SK-N-SH (cell line): ENCODE results near the gene TBL1X. TPM values are rescaled to one million over a fixed set of nuclear protein-coding genes. Genes with fewer than 3 reads are reported as not detected.

Experiments used
- CTCF ChIA-PET: fragments of 300-600, 350-600 bp; formaldehyde crosslinking; extraction: SDS; loops from one replicate; lab custom pipeline; 2021; lab: Yijun Ruan, JAX
- POLR2A ChIA-PET: fragments of 350-600 bp; sonication (Branson Sonifier 250); formaldehyde crosslinking; extraction: SDS; loops from one replicate; lab custom pipeline; 2020; ENCODE audit warnings: antibody characterized with exemption, inconsistent platforms; lab: Yijun Ruan, JAX
- DNase-seq: peaks from one replicate; pipeline ENCODE4 v3.0.0; 2012
- H2AFZ ChIP-seq: fragments of 200-600 bp; sonication (generic); 2 replicates; pipeline ENCODE4 v1.8.1; 2016; ENCODE audit warnings: antibody characterized with exemption, mild to moderate bottlenecking, low read depth
- H3F3A ChIP-seq: fragments of 200-600 bp; sonication (generic); replicated peaks from 2 replicates; pipeline ENCODE3; 2016; ENCODE audit warnings: antibody characterized with exemption, mild to moderate bottlenecking; ENCODE audit not compliant: insufficient read depth
- H3K27ac ChIP-seq, 2 experiments: fragments of 200-500 bp in 1 of 2; fragments of 200-600 bp in 1 of 2; sonication (Bioruptor generic) in 1 of 2; sonication (generic), shearing (Covaris generic) in 1 of 2; 2 replicates each; pipeline versions ENCODE4 v1.5.1 to v1.6.1; 2014 to 2016; ENCODE audit warnings: low read depth in 2 of 2, inconsistent platforms in 1 of 2, low read length in 1 of 2, mild to moderate bottlenecking in 1 of 2, mixed read lengths in 1 of 2
- H3K27me3 ChIP-seq: fragments of 200-600 bp; sonication (generic), shearing (Covaris generic); 2 replicates; pipeline ENCODE4 v1.6.1; 2016; ENCODE audit warnings: mixed run types; ENCODE audit not compliant: insufficient read depth
- H3K36me3 ChIP-seq, 2 experiments: fragments of 200-500 bp in 1 of 2; fragments of 200-600 bp in 1 of 2; sonication (Bioruptor generic) in 1 of 2; sonication (generic) in 1 of 2; replicated peaks in 1 of 2; 2 replicates each; pipeline versions ENCODE3 to v1.5.1; 2014 to 2016; ENCODE audit warnings: low read length in 1 of 2, mild to moderate bottlenecking in 1 of 2; ENCODE audit not compliant: insufficient read depth in 2 of 2, control insufficient read depth in 1 of 2
- H3K4me1 ChIP-seq, 2 experiments: fragments of 200-500 bp in 1 of 2; fragments of 200-600 bp in 1 of 2; sonication (Bioruptor generic) in 1 of 2; sonication (generic), shearing (Covaris generic) in 1 of 2; 2 replicates each; pipeline versions ENCODE4 v1.5.1 to v1.6.1; 2014 to 2016; ENCODE audit warnings: low read depth in 1 of 2, low read length in 1 of 2, mixed run types in 1 of 2; ENCODE audit not compliant: insufficient read depth in 2 of 2, control insufficient read depth in 1 of 2
- H3K4me2 ChIP-seq: fragments of 200-600 bp; sonication (generic), shearing (Covaris generic); 2 replicates; pipeline ENCODE4 v1.6.1; 2017; ENCODE audit warnings: mixed run types
- H3K4me3 ChIP-seq, 2 experiments: fragments of 200-500 bp in 1 of 2; fragments of 200-600 bp in 1 of 2; sonication (Bioruptor generic) in 1 of 2; sonication (generic), shearing (Covaris generic) in 1 of 2; 2 replicates each; pipeline versions ENCODE4 v1.5.1 to v1.8.1; 2014 to 2016; ENCODE audit warnings: low read depth in 2 of 2, inconsistent platforms in 1 of 2, low read length in 1 of 2, mild to moderate bottlenecking in 1 of 2, mixed read lengths in 1 of 2, moderate library complexity in 1 of 2
- H3K79me2 ChIP-seq: fragments of 200-600 bp; sonication (generic); 2 replicates; pipeline ENCODE4 v1.8.1; 2017; ENCODE audit warnings: mild to moderate bottlenecking; ENCODE audit not compliant: insufficient read depth
- H3K9ac ChIP-seq: fragments of 200-600 bp; sonication (generic); 2 replicates; pipeline ENCODE4 v1.6.1; 2017; ENCODE audit warnings: mixed run types
- H3K9me2 ChIP-seq: fragments of 200-600 bp; sonication (generic); 2 replicates; pipeline ENCODE4 v1.6.1; 2017; ENCODE audit warnings: mixed run types
- H3K9me3 ChIP-seq: fragments of 200-600 bp; sonication (generic); 2 replicates; pipeline ENCODE4 v1.6.1; 2017; ENCODE audit warnings: mixed run types, mild to moderate bottlenecking, moderate library complexity
- H4K20me1 ChIP-seq: fragments of 200-600 bp; sonication (generic); 2 replicates; pipeline ENCODE4 v1.6.1; 2017; ENCODE audit warnings: mild to moderate bottlenecking, mixed run types; ENCODE audit not compliant: insufficient read depth
- ELF1 ChIP-seq: IDR thresholded peaks from 2 replicates; pipeline ENCODE4 v1.4.0; 2012
- EP300 ChIP-seq, 2 experiments: IDR thresholded peaks; 2 replicates each; pipeline versions ENCODE4 v1.4.0 to v1.6.1; 2012; ENCODE audit warnings: borderline replicate concordance in 1 of 2, low read depth in 1 of 2, low read length in 1 of 2
- FOSL2 ChIP-seq: IDR thresholded peaks from 2 replicates; pipeline ENCODE4 v1.4.0; 2012; ENCODE audit warnings: low read depth, mild to moderate bottlenecking, moderate library complexity, borderline replicate concordance
- GABPA ChIP-seq: IDR thresholded peaks from 2 replicates; pipeline ENCODE4 v1.4.0; 2012; ENCODE audit warnings: low read depth, mild to moderate bottlenecking
- GATA2 ChIP-seq: sonication (generic); formaldehyde crosslinking; IDR thresholded peaks from 2 replicates; pipeline ENCODE4 v1.5.0; 2020; ENCODE audit warnings: mild to moderate bottlenecking, missing genetic modification reagents
- MEF2A ChIP-seq: IDR thresholded peaks from 2 replicates; pipeline ENCODE4 v1.4.0; 2012; ENCODE audit warnings: low read depth, borderline replicate concordance
- NFIC ChIP-seq: IDR thresholded peaks from 2 replicates; pipeline ENCODE4 v1.4.0; 2012; ENCODE audit warnings: borderline replicate concordance
- NRF1 ChIP-seq: IDR thresholded peaks from 2 replicates; pipeline ENCODE4 v1.6.1; 2012; ENCODE audit warnings: low read depth, mild to moderate bottlenecking, low read length
- RAD21 ChIP-seq: IDR thresholded peaks from 2 replicates; pipeline ENCODE4 v1.6.1; 2012; ENCODE audit warnings: mild to moderate bottlenecking, low read length
- RFX5 ChIP-seq: IDR thresholded peaks from 2 replicates; pipeline ENCODE4 v1.6.1; 2012; ENCODE audit warnings: mild to moderate bottlenecking, improper control_type of control experiment, low read length
- SIN3A ChIP-seq: IDR thresholded peaks from 2 replicates; pipeline ENCODE4 v1.6.1; 2012; ENCODE audit warnings: low read depth, mild to moderate bottlenecking, low read length, moderate library complexity, borderline replicate concordance
- SMC3 ChIP-seq: IDR thresholded peaks from 2 replicates; pipeline ENCODE4 v1.6.1; 2012; ENCODE audit warnings: low read depth, low read length, improper control_type of control experiment
- TAF1 ChIP-seq: IDR thresholded peaks from 2 replicates; pipeline ENCODE4 v1.6.1; 2012; ENCODE audit warnings: low read depth, mild to moderate bottlenecking, low read length, moderate library complexity, borderline replicate concordance
- TCF12 ChIP-seq: IDR thresholded peaks from 2 replicates; pipeline ENCODE4 v1.4.0; 2012
- TEAD4 ChIP-seq: IDR thresholded peaks from 2 replicates; pipeline ENCODE4 v1.4.0; 2012; ENCODE audit warnings: mild to moderate bottlenecking, borderline replicate concordance; ENCODE audit not compliant: insufficient read depth
- YY1 ChIP-seq: IDR thresholded peaks from 2 replicates; pipeline ENCODE4 v1.4.0; 2012; ENCODE audit warnings: low read depth, mild to moderate bottlenecking
- WGBS: methylation state at CpG from one replicate; pipeline ENCODE4 v1.1.6; 2017; ENCODE audit warnings: low lambda C conversion rate; 5-methylcytosine and 5-hydroxymethylcytosine counted together
- polyA plus RNA-seq, 3 experiments: library from polyadenylated mRNA; depleted of rRNA; stranded (reverse); fragments of >200 nt; gene quantifications; 2 replicates each; pipeline ENCODE4 v1.2.3, GENCODE V29; 2012
- TF ChIP-seq, protein P1 (sequence below): IDR thresholded peaks from 2 replicates; pipeline ENCODE4; 2012
- TF ChIP-seq, protein P2 (sequence below): IDR thresholded peaks from 2 replicates; pipeline ENCODE4 v1.4.0; 2012; ENCODE audit warnings: low read depth
- TF ChIP-seq, protein P3 (sequence below): IDR thresholded peaks from 2 replicates; pipeline ENCODE4 v1.6.1; 2012; ENCODE audit warnings: mild to moderate bottlenecking, low read depth, low read length, moderate library complexity
- TF ChIP-seq, protein P4 (sequence below): IDR thresholded peaks from 2 replicates; pipeline ENCODE4 v1.4.0; 2012; ENCODE audit warnings: low read depth, borderline replicate concordance

TBL1X gene
- polyA plus RNA-seq, 1 of the 3 experiments (the other 2 are of a cell fraction): 10.6 TPM

DNA sequence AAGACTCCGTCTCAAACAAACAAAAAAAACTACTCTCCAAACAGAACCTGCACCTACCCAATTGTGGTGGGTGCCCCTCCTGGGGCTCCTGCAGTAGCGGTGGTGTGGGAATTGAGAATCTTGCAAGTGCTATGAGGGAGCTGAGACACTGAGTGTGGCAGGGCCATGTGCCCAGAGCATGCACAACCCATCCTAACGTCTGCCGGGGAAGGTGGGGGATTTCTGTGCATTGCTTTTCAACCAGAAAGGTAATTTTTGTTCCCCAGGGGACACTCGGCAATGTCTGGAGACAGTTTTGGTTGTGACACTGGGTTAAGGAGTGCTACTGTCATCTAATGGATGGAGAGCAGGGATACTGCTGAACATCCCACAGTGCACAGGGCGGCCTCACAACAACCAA is 35.7 kb downstream of the TBL1X start:
- ChIA-PET POLR2A (no interaction called here), CTCF (no interaction called here)
- DNase-seq: no peak

DNA sequence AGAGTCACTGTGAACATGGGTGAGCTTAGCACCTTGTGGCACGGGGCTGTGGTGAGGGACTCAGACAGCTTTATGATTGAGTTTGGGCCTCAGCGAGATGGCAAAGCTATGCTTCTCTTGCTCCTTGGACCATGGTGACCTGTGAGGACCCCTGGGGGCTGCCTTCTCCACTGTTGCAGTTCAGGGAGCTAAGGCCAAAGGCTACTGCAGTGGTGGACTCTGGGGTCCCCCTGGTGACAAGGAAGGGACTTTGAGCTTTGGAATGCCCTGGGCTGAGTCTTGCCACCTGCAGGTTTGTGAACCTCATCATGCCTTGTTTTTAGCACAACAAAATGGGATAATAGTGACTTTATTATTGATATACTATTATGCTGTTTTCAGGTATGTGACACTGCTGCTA is 36.5 kb downstream of the TBL1X start:
- H4K20me1 ChIP-seq: no peaks in the 10 kb centered on the region
- DNase-seq: no peak
- 20% methylated on average over 1 of the region's 2 CpGs for WGBS
- H3K9me2 ChIP-seq: no peaks in the 10 kb centered on the region
- no peaks in the 10 kb centered on the region; a peak in 1 of 4 replicates for H3K4me1 ChIP-seq
- ChIA-PET POLR2A (no interaction called here), CTCF (no interaction called here)
- no peak overlapping the region for H3K4me3 ChIP-seq
- H3K27me3 ChIP-seq: no peaks in the 10 kb centered on the region
- H3F3A ChIP-seq: no peaks in the 10 kb centered on the region
- H3K4me2 ChIP-seq: no peak overlapping the region
- H3K79me2 ChIP-seq: peaks cover 12% of the 10 kb centered on the region
- peaks cover 3 to 18% of the 10 kb centered on the region in 2 experiments for H3K36me3 ChIP-seq
- H3K27ac ChIP-seq: no peak overlapping the region
- H3K9ac ChIP-seq: no peak overlapping the region
- H3K9me3 ChIP-seq: no peaks in the 10 kb centered on the region
- no peak overlapping the region for H2AFZ ChIP-seq
- TF ChIP-seq, protein P1, sequence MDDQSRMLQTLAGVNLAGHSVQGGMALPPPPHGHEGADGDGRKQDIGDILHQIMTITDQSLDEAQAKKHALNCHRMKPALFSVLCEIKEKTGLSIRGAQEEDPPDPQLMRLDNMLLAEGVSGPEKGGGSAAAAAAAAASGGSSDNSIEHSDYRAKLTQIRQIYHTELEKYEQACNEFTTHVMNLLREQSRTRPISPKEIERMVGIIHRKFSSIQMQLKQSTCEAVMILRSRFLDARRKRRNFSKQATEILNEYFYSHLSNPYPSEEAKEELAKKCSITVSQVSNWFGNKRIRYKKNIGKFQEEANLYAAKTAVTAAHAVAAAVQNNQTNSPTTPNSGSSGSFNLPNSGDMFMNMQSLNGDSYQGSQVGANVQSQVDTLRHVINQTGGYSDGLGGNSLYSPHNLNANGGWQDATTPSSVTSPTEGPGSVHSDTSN: no peak
- TF ChIP-seq, protein P2, sequence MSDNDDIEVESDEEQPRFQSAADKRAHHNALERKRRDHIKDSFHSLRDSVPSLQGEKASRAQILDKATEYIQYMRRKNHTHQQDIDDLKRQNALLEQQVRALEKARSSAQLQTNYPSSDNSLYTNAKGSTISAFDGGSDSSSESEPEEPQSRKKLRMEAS: no peak
- TF ChIP-seq FOSL2 (no peak), RAD21 (no peak), GATA2 (CRISPR knock-in tag) (no peak), RFX5 (no peak), GABPA (no peak), YY1 (no peak), MEF2A (no peak), NRF1 (no peak), TCF12 (no peak), TEAD4 (no peak)
- TF ChIP-seq, protein P3, sequence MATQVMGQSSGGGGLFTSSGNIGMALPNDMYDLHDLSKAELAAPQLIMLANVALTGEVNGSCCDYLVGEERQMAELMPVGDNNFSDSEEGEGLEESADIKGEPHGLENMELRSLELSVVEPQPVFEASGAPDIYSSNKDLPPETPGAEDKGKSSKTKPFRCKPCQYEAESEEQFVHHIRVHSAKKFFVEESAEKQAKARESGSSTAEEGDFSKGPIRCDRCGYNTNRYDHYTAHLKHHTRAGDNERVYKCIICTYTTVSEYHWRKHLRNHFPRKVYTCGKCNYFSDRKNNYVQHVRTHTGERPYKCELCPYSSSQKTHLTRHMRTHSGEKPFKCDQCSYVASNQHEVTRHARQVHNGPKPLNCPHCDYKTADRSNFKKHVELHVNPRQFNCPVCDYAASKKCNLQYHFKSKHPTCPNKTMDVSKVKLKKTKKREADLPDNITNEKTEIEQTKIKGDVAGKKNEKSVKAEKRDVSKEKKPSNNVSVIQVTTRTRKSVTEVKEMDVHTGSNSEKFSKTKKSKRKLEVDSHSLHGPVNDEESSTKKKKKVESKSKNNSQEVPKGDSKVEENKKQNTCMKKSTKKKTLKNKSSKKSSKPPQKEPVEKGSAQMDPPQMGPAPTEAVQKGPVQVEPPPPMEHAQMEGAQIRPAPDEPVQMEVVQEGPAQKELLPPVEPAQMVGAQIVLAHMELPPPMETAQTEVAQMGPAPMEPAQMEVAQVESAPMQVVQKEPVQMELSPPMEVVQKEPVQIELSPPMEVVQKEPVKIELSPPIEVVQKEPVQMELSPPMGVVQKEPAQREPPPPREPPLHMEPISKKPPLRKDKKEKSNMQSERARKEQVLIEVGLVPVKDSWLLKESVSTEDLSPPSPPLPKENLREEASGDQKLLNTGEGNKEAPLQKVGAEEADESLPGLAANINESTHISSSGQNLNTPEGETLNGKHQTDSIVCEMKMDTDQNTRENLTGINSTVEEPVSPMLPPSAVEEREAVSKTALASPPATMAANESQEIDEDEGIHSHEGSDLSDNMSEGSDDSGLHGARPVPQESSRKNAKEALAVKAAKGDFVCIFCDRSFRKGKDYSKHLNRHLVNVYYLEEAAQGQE: no peak

More for the DNA sequence above, 35.7 kb downstream of the TBL1X start:
- H3K9me3 ChIP-seq: no peaks in the 10 kb centered on the region
- no peak overlapping the region for H3K4me2 ChIP-seq
- no peak overlapping the region for H3K9ac ChIP-seq
- H3K27me3 ChIP-seq: no peaks in the 10 kb centered on the region
- peaks cover 20% of the 10 kb centered on the region for H3K79me2 ChIP-seq
- WGBS: 65% methylated on average over 4 of the region's 6 CpGs
- no peaks in the 10 kb centered on the region for H3F3A ChIP-seq
- no peak overlapping the region for H2AFZ ChIP-seq
- H3K4me3 ChIP-seq: no peak overlapping the region
- TF ChIP-seq NFIC (no peak), EP300 (IDR thresholded peaks at IDR 0.05; ENCODE audit: borderline replicate concordance in 1 of 2, low read depth in 1 of 2, low read length in 1 of 2) (no peak), TAF1 (no peak), SMC3 (no peak), GATA2 (CRISPR knock-in tag) (no peak), SIN3A (no peak), RAD21 (no peak), ELF1 (no peak)
- TF ChIP-seq, protein P4, sequence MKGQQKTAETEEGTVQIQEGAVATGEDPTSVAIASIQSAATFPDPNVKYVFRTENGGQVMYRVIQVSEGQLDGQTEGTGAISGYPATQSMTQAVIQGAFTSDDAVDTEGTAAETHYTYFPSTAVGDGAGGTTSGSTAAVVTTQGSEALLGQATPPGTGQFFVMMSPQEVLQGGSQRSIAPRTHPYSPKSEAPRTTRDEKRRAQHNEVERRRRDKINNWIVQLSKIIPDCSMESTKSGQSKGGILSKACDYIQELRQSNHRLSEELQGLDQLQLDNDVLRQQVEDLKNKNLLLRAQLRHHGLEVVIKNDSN: no peak
- TF ChIP-seq, protein P3: no peak
- no peaks in the 10 kb centered on the region for H4K20me1 ChIP-seq
- H3K36me3 ChIP-seq: peaks cover 3 to 18% of the 10 kb centered on the region in 2 experiments
- no peak overlapping the region for H3K27ac ChIP-seq
- H3K9me2 ChIP-seq: no peaks in the 10 kb centered on the region
- H3K4me1 ChIP-seq: no peaks in the 10 kb centered on the region; a peak in 1 of 4 replicates
